Activated CD8-positive, alpha-beta T cell treated with anti-CD3 and anti-CD28 coated beads for 36 hours (primary cell): ENCODE data around the gene ANKRD63. TPM values are rescaled to one million over a fixed set of nuclear protein-coding genes. Genes with fewer than 3 reads are reported as not detected.

Source experiments
- ATAC-seq: fragments of 200-7000 bp; cut with Tn5 transposase; one replicate; pipeline ENCODE4 v1.10.0; 2021; ENCODE audit warnings: mild to moderate bottlenecking, moderate library complexity
- CTCF ChIA-PET: fragments of 350-600 bp; sonication (Branson Sonifier 250); formaldehyde crosslinking; loops from one replicate; lab custom pipeline; 2021; ENCODE audit warnings: antibody characterized with exemption; lab: Charles Lee
- POLR2A ChIA-PET: fragments of 350-600 bp; sonication (Branson Sonifier 250); formaldehyde crosslinking; loops from one replicate; lab custom pipeline; 2021; ENCODE audit warnings: antibody characterized with exemption; lab: Charles Lee
- DNase-seq: peaks from one replicate; pipeline ENCODE4 v3.0.0-alpha.2; 2020
- H3K27ac Mint-ChIP-seq: one replicate; pipeline ENCODE4 v1.8.0; 2021; ENCODE audit warnings: mild to moderate bottlenecking, mixed read lengths
- H3K27me3 Mint-ChIP-seq: one replicate; pipeline ENCODE4 v1.8.0; 2021; ENCODE audit warnings: mixed read lengths
- H3K36me3 Mint-ChIP-seq: one replicate; pipeline ENCODE4 v1.8.0; 2021; ENCODE audit warnings: low read depth, mixed read lengths
- H3K4me1 Mint-ChIP-seq: one replicate; pipeline ENCODE4 v1.8.0; 2021; ENCODE audit warnings: low read depth, mixed read lengths
- H3K4me3 Mint-ChIP-seq: one replicate; pipeline ENCODE4 v1.8.0; 2021; ENCODE audit warnings: mild to moderate bottlenecking, moderate library complexity, mixed read lengths
- H3K9me3 Mint-ChIP-seq: one replicate; pipeline ENCODE4 v1.8.0; 2021; ENCODE audit warnings: mixed read lengths
- CTCF ChIP-seq: fragments of 200-600 bp; IDR thresholded peaks from one replicate; pipeline ENCODE4 v1.8.0; 2022; ENCODE audit warnings: antibody characterized with exemption, mild to moderate bottlenecking
- intact Hi-C: fragments of 100-400 bp; cut with micrococcal nuclease; formaldehyde crosslinking; loops from one replicate; pipeline ENCODE4 v1.10.0; 2022
- total RNA-seq, 2 experiments: library from RNA; stranded (reverse); gene quantifications; one replicate each; pipeline ENCODE4 v1.2.3, GENCODE V29; 2021

Gene ANKRD63
- total RNA-seq, 2 experiments from 2014 or later: not detected

DNA sequence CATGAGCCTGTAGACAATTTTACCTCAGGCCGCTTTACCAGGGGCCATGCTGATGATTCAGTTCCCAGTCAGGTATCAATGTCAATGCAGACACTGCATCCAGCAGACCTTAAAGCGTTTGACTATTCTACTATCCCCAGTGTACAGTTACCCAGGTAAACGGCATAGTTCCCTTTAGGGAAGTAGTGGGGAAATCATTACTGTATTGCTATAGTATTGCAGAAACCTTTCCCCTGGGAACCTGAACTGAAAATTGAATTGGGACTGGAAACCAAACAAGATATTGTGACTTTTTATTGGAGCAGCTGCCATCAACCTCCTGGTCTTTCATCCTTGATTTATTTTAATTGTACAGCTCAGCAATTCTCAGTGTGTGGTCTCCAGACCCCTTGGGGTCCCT, 34.1 kb upstream of the ANKRD63 start:
- TF ChIP-seq CTCF: no peak
- ChIA-PET POLR2A (interaction anchor here (1.9 kb wide), 1 partner anchor 9 kb away, joined by 9 read pairs; the partner anchor contains the start of gene PLCB2), CTCF (interaction anchor here (1.0 to 23.8 kb wide), 3 partner anchors 20 to 43 kb away, joined by 3 to 595 read pairs (median 376); partner anchors contain the start of gene CCDC9B)
- Mint-ChIP-seq H3K27ac (no peak overlapping the region), H3K36me3 (no peaks in the 10 kb centered on the region), H3K27me3 (no peaks in the 10 kb centered on the region), H3K9me3 (no peaks in the 10 kb centered on the region), H3K4me1 (peaks cover 22% of the 10 kb centered on the region), H3K4me3 (no peak overlapping the region)
- ATAC-seq (no peak), DNase-seq (no peak)
- intact Hi-C loops: no loop called here

- intact Hi-C loops: no loop called here
- ATAC-seq (no peak), DNase-seq (no peak)
- H3K4me3 Mint-ChIP-seq: no peak overlapping the region
- H3K27ac Mint-ChIP-seq: no peak overlapping the region
- no peak for TF ChIP-seq CTCF
- POLR2A ChIA-PET: no interaction called here
- H3K4me1 Mint-ChIP-seq: peaks cover 18% of the 10 kb centered on the region
- no peaks in the 10 kb centered on the region for H3K27me3 Mint-ChIP-seq
- no peaks in the 10 kb centered on the region for H3K36me3 Mint-ChIP-seq
- CTCF ChIA-PET: interaction anchor here (0.9 to 23.8 kb wide), 6 partner anchors 6 to 269 kb away, joined by 3 to 595 read pairs (median 80); partner anchors contain the start of genes CCDC9B and INAFM2
- H3K9me3 Mint-ChIP-seq: no peaks in the 10 kb centered on the region
Measured at GRCh38 chr15:40314723-40315276, 31.9 kb upstream of the ANKRD63 start.

DNA sequence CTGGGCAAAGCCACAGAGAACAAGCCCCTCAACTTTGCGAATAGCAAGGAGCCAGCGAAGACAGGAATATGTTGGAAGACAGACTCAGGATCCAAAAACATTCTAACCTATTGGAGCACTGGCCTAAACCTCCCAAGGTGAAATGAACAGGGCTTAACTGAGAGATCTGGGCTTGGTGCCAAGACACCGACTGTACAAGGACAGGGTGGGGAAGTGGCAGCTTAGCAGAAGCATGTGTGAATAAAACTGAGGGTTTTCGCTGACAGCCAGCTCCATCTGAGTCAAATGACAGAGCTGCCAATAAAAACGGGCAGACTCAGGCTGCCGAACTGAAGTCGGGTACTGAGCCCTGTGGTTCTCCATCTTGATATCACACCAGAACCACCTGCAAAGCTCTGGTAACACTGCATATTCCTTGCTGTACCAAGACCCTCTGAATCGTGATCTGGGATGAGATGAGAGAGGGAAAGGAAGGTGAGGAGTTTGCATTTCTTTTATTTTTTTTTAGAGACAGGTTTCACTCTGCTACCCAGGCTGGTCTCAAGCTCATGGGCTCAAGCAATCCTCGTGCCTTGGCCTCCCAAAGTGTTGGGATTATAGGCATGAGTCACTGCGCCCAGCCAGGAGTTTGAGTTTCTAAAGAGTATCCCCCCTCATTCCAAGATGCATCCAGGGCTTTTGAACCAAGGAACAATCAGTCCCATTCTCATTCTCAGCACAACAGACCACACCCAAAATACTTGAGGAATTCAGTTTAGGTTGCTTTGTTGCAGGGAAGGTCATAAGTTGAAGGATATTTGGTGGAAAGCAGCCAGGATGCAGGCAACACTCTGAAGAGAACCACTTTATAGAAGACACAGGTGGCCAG, 30.9 kb upstream of the ANKRD63 start:
- ChIA-PET CTCF (interaction anchor here (0.7 to 23.8 kb wide), 6 partner anchors 7 to 128 kb away, joined by 3 to 595 read pairs (median 80); partner anchors contain the start of genes CCDC9B and INAFM2), POLR2A (interaction anchor here (0.7 to 1.4 kb wide), 3 partner anchors 9 to 274 kb away, joined by 3 to 5 read pairs (median 4); partner anchors contain the start of gene SRP14)
- Mint-ChIP-seq H3K4me3 (no peak overlapping the region), H3K4me1 (peaks cover 29% of the 10 kb centered on the region), H3K9me3 (no peaks in the 10 kb centered on the region), H3K36me3 (no peaks in the 10 kb centered on the region), H3K27ac (no peak overlapping the region), H3K27me3 (no peaks in the 10 kb centered on the region)
- peak; percentile 35 for ATAC-seq
- intact Hi-C loops: no loop called here
- DNase-seq: peak; percentile 60
- TF ChIP-seq CTCF: no peak

DNA sequence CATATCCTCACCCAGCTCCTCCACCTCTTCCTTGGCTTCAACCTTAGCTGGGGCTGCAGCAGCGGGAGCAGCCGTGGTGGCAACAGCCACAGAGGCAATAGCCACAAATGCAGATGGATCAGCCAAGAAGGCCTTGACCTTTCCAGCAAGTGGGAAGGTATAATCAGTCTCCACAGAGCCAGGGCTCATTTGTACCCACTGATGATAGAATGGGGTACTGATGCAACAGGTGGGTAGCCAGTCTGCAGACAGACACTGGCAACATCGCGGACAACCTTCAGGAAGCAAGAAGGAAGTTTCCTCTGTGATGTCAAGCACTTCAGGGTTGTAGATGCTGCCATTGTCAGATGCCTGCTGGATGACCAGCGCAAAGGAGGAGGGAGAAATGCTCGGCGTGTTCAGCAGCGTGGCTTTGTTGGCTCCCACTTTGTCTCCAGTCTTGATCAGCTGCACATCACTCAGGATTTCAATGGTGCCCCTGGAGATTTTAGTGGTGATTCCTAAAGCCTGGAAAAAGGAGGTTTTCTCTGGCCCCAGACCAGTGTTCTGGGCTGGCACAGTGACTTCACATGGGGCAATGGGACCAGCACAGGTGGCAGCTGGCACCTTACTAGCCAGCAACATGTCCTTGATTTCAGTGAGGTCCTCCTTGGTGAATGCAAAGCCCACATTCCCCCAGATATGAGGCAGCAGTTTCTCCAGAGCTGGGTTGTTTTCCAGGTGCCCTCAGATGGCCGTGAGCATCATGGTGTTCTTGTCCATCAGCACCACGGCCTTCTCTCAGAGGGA, 29.7 kb upstream of the ANKRD63 start:
- ATAC-seq (no peak), DNase-seq (no peak)
- Mint-ChIP-seq H3K27me3 (no peaks in the 10 kb centered on the region), H3K27ac (no peak overlapping the region), H3K9me3 (no peaks in the 10 kb centered on the region), H3K4me1 (peaks cover 30% of the 10 kb centered on the region), H3K36me3 (no peaks in the 10 kb centered on the region), H3K4me3 (no peak overlapping the region)
- POLR2A ChIA-PET: interaction anchor here (0.9 to 1.4 kb wide), 3 partner anchors 13 to 273 kb away, joined by 3 to 5 read pairs (median 4); partner anchors contain the start of gene SRP14
- no peak for TF ChIP-seq CTCF
- intact Hi-C loops: no loop called here
- CTCF ChIA-PET: interaction anchor here (1.3 to 23.8 kb wide), 9 partner anchors 8 to 273 kb away, joined by 3 to 595 read pairs (median 8); partner anchors contain the start of genes CCDC9B and INAFM2
